VCaP (cell line): ENCODE measurements around the gene SYT15.
A peak's percentile ranks its signal among the peaks of the same experiment; 100 is the strongest.
"Not testable (repeated sequence)": the region's sequence is repeated elsewhere in the genome, so short reads cannot be mapped to it uniquely, and the experiment has no call there.

Experiments
- H3K27ac ChIP-seq: fragments of 450-650 bp; 2 replicates; pipeline ENCODE4 v1.5.1; 2017

Gene SYT15

DNA sequence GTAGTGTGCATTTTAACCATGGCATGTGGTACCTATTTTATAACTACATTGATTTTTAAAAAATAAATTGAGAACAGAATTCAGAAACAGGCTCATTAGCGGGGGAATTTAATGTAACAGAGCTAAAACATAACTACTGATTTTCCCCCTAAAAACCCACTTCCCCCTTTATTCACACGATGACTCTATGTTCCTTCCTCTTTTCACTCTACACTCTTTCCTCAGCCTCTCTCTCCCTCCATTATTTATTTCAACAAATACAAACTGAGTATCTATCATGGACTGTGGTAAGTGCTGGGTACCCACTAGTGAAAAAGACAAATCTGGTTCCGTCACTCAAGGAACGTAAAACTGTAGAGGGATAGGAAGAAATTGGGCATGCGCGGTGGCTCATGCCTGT lies 36.6 kb downstream of the SYT15 start:
- not testable (repeated sequence) for H3K27ac ChIP-seq

- not testable (repeated sequence) for H3K27ac ChIP-seq
Measured at GRCh38 chr10:46616227-46616626, 37.3 kb downstream of the SYT15 start.

- H3K27ac ChIP-seq, result not testable (repeated sequence)
Measured at GRCh38 chr10:46617134-46617533, 38.2 kb downstream of the SYT15 start.

DNA sequence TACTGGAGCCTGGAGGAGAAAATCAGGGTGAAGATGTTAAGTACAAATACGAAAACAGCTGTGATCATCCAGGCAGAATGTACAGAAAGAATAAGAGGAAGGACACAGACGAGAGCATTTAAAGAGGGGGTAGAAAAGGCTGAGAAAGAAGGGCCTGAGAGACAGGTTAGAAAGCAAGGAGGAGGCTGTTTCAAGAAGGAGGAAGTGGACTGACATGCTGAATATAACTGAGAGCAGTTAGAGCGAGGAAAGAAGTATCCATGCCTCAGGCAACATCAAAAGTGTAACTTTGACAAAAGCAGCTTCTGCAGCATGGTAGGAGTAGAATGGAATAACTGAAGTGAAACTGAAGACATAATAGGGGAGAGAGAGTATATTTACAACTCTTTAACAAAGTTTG lies 39.0 kb downstream of the SYT15 start:
- not testable (repeated sequence) for H3K27ac ChIP-seq

DNA sequence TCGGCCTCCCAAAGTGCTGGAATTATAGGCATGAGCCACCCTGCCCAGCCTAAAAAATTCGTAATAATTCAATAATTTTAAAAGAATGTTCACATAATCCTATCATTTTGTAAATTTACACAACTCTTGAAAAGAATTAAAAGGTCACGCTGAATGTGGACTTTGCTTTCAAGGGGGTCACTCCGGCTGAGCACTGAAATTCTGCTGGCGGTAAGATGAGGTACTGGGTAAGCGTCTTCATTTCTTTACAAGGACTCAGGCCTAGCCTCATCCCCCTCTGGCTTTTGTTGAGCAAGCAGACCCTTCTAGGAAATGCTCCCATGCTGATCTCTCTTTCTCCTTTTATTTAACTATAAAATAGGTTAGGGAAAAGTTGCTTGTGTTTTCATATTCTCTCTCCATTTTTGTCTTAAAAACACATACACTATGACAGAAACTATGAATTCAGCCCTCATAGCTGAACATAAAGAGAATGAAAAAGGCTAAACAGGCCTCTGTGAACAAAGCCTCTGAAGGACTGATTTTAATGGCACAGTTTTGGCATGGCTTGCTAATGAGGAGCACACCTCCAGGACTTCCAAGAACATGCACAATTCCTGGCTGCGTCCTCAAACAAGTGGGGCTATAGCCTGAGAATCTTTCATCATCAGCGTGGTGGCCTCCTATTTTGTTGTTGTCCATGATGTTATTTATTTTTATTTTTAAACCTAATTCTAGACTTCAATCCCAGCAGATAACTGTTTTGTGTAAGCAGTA lies 45.1 kb downstream of the SYT15 start:
- not testable (repeated sequence) for H3K27ac ChIP-seq

- not testable (repeated sequence) for H3K27ac ChIP-seq
Measured at GRCh38 chr10:46629805-46630204, 50.9 kb downstream of the SYT15 start.

DNA sequence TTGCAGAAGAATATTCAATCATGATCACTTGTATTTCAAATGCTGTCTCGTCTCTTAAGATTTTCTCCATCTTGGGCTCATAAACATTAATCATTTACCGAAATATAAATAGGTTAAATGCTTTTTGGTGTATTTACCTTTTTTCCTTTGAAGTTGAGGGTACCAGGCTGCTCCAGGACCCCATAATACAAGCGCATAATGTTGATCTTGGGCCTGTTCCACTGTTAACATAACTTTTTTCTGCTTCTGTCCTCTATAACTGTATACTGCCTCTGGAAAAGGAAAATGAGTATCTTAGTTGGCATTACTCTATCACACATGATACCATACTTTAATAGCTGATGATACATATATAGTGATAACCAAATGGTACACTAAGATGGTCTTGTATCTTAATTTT lies 51.9 kb downstream of the SYT15 start:
- not testable (repeated sequence) for H3K27ac ChIP-seq

DNA sequence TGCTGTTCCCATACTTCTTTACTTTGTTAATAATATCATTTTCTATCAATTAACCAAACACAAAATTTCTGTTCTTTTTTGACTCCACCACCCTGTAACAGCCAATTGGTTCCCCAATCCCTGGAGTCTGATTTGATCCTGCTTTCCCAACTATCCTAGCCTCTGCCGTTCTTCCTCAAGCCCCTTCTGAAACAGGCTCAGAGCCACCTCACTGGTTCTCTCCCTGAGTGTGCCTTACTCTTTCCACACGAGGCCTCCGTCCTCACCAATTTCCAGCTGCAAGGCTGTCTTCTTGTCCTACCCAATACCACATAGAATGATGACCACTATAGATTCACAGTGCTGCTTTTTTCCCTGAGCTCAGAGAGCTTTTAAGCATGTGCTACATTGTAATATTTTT lies 52.8 kb downstream of the SYT15 start:
- H3K27ac ChIP-seq, result not testable (repeated sequence)

DNA sequence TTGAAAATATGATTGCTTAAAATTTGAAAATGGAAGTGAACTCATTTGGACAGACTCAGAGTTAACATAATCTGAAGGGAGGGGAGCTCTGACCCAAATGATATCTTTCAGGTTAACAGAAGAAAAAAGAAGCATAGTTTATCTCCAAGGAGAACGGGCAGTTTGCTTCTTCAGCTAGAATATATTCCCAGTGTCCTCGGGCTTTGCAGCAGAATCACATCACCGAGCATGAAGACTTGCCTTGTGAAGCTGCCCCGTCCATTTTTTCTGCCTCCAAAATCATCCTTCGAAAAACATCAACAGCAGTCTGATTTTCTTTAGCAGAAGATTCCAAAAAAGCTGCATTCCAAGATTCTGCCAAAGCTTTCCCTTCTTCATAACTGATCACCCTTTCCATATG lies 55.8 kb downstream of the SYT15 start:
- H3K27ac ChIP-seq, result not testable (repeated sequence)

- peak overlapping the region; percentile 47; the same call in 1 of the 2 replicates for H3K27ac ChIP-seq
Measured at GRCh38 chr10:46635364-46635959, 56.5 kb downstream of the SYT15 start.

GRCh38 chr10:46640005-46640404 lies 61.1 kb downstream of the SYT15 start:
- H3K27ac ChIP-seq, result peak overlapping the region; percentile 50
